Measurements from ENCODE around the gene MPZL3. TPM values are rescaled to one million over a fixed set of nuclear protein-coding genes. Genes with fewer than 3 reads are reported as not detected.

The MPZL3 gene
- total RNA-seq, 1 donor from 2014 or later = 1.7 TPM

DNA sequence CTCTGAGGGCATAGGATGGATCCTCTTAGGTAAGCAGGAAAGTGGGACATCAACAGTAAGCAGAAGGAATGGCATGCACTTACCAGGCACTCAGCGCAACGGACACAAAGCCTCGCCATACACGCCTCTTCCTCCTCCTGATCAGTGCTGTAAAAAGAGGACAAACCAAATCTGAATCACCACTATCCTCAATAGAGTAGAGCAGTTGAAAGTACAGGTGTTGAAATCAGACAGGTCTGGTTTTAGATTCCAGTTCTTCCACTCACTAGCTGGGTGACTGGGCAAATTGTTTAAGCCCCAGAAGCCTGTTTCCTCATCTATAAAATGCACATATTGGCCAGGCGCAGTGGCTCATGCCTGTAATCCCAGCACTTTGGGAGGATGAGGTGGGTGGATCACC, 18.8 kb downstream of the MPZL3 start:
- DNase-seq (ENCODE audit: low spot score) = no peak

DNA sequence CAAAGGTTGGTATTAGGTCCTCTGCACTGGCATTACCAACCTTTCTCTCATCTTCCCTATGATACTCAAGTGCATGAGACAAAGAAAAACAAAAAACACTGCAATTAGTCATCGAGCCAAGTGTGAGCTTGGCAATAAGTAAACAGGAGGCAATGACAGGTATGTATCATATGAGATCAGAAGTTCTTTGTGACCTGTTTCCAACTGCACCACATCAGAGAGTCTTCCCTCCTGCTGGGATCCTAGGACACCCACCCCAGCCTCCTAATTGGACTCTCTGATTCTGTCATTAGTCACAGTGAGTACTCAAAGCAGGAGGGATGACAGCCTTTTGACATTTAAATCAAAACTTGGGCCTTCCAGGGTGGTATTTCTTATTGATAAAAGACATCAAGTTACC, 19.5 kb downstream of the MPZL3 start:
- DNase-seq (ENCODE audit: low spot score) = no peak

DNA sequence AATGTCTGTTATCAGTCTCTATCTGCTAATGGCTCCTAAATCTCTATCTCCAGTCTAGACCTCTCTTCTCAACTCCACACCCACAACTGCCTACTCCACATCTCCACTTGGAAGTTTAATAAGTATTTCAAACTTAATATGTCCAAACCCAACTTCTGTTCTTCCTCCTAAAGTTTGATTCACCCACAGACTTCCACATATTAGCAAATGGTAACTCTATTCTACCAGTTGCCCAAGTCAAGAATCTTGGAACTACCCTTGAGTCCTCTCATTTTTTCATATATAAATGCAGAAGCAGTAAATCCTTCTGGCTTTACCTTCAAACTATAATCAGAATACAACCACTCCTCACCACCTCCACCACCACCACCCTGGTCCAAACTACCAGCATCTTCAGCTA, 20.7 kb downstream of the MPZL3 start:
- DNase-seq (ENCODE audit: low spot score) = no peak

DNA sequence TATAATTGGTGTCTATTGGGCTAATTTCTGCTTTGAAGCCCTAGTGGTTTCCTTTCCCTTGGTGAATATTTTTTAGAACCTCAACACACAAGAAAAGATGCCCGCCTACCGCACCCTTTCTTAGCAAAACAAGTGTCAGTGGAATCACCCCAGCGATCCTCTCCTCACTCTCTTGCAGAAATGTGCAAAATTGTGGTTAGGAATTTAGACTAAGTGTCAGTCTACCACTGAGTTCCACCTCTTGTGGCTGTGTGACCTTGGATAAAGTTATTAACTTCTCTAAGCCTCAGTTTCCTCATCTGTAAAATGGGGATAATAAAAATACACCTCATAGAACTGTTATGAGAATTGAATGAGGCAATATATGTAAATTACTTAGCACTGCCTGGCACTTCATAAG, 22.1 kb downstream of the MPZL3 start:
- DNase-seq (ENCODE audit: low spot score) = no peak

DNA sequence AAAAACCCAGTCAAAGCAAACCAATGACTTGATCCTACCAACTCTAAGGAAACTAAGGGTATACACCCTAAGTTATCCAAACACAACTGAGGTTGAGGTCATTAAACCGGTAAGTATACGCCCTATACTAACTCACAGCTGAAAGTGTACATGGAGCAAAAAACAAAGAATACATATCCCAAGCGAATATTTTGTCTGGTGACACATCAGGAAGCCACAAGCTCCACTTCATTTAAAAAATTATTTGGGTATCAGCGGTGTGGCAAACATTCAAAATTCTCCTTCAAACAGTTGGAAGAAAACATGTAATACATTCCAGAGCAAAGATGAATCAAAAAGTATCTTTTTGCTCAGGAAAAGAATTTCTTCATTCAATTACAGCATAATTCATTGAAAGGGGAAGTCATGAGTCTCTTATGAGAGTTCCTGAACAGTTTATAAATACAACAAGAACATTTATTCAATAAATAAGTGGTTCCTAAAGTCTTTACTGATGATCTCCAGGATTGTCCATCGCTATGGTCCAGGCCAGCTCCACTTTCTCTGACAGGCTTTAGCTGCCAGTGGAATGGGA, 22.8 kb downstream of the MPZL3 start:
- DNase-seq (ENCODE audit: low spot score) = no peak

DNA sequence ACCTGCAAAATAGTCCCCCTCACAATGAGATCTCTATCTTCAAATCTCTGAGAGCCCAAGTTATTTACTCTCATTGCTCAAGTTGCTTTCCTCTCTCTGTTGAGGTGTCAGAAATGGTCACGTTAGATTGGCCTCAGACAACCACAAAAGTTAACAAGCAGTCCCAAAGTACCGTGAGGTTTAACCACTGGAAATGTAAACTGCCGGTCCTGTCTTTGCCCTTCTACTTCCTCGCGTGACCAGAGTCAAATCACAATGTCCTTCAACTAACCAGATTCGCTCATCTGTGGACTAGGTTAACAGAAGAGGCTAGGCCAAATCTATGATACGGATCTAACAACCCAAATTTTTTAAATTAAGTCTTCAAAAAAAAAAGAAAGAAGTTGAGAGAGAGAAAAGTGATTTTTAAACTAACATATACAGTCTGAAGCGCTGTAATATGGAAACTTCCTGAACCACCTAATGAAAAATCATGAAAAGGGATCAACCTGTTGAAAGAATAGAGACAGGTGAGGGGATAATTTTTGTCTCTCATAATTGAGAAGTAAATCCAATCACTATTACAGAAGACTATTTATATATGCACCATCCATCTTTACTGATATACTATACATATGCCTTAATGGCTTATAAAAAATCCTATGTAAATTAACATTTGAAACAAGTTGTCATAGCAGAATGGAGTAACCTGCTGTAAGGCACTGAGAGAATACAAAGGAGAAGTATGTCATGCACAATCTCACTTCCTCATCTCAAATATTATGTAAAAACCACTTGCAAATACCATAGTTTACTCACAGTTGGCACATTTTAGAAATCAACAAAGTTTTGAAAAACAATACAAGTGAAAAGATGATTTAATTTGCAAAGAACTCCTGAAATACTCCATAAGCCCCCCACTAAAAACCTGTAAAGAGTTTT, 24.0 kb downstream of the MPZL3 start:
- no peak for DNase-seq (ENCODE audit: low spot score)

DNA sequence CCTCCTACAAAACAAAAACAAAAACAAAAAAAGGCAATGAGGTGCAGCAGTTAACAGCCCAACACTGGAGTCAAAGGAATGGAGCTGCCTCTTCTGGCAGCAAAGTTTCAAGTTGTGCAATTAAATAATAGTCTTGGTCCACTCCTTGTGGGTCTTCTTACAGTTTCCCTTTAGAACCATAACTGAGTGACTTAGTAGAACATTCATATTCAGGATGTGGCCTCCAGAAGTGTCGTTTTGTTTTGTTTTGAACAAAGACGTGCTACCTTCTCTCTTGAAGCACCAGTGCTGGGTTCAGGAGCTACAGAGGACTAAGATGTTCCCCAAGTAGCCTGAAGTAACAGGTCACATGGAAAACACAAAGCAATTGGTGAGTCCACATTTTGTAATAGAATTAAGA, 25.4 kb downstream of the MPZL3 start:
- DNase-seq (ENCODE audit: low spot score) = no peak

DNA sequence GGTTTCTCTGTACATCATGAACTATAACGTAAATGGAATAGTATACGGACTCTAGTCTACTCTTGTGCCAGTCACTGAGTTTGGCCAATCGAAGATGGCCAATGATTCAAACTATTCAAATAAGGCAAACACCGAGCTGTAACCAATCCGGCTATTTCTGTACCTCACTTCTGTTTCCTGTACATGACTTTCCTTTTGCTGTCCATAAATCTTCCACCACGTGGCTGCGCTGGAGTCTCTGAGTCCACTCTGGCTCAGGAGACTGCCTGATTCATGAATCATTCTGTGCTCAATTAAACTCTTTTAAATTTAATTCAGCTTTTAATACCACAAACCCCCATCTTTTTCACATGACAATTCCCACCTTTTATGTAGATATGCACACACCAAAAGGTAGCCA, 25.9 kb downstream of the MPZL3 start:
- no peak for DNase-seq (ENCODE audit: low spot score)

DNA sequence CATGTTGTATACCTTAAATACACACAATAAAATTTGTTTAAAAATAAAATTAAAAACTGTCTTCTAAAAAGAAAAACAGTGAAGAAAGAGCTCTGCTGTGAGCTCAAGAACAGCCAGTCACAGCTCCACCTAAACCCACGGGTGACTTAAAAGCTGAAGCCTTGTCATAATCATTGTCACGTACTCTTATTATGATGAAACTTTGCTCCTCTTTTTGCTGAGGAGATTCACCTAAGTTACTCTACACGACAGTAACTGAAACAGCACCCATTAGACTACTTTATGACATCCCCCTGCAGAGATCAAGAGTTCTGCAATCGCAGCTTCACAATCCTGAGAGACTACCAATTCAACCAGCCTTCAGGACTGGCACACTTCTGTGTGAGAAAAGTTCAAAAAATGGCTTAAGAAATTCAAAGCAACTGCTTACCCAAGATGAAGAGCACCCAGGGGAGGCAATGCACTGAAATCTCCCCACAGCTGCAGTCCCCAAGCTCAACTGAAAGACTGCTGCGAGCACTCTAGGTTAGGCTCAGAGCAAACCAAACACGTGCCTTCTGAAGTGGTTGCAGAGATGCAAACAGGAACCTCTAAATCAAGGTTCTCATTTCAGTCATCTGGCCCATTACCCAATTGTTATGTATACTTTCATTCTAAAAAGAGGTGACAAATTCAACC, 27.5 kb downstream of the MPZL3 start, which contains the start of gene JAML:
Gene JAML (minus strand): TSS at position 501 of the 678 bp plus-strand sequence. CDS start 10,145 bp downstream, outside the sequence.
- no peak for DNase-seq (ENCODE audit: low spot score)

DNA sequence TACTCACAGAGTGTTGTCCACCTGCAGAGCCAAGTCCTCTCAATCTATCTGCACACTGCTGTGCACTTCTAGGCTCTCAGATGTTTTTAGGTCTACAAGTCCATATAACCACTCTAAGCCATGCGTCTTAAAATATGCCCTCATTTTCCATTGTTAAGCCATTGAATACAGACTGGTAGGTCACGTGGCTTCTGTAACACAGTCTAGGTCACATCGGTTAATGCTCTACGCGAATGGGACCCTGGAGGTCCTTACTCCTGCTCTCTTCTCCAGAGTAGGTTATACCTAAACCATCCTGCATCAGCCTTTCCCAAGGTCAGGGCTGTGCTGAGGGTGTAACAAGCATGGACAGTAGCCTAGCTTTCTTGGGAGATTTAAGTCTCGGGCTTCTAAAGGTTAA, 28.2 kb downstream of the MPZL3 start:
- no peak for DNase-seq (ENCODE audit: low spot score)

DNA sequence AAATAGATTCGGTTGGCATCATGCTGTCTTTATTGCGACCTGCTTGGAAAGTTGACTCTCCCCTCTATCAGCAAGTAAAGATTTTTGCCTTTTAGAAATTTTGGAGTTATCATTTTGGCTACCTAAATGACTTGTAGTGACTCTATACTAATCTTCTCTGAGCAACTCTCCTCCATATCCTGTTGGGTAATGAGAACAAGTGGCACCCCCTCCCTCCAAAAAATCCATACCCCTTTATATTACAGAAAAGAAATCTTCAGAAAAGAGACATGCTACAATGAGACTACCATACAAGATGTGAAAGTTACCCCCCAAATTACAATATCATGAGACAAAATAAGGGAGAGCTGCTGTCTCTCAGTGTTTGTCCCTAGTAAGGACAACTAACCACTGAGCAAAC, 28.6 kb downstream of the MPZL3 start:
- DNase-seq (ENCODE audit: low spot score) = no peak

DNA sequence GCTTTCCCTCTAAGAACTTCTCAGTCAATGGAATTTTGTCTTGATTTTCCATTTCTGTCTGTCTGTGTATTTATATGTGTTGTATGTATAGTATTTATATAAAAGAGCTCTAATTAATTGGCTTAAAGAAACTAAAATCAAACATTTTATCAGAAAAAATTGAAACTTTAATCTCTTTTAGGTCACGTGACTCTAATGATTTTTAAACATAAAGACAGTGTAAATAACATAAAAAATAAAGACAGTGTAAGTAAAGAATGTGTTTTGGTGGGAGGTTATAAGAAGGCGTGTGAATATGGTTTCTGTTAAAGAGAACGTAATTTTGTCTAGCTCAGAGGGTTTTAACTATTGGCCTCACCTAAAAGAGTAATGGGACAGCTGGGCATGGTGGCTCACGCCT, 29.7 kb downstream of the MPZL3 start:
- DNase-seq (ENCODE audit: low spot score) = no peak

DNA sequence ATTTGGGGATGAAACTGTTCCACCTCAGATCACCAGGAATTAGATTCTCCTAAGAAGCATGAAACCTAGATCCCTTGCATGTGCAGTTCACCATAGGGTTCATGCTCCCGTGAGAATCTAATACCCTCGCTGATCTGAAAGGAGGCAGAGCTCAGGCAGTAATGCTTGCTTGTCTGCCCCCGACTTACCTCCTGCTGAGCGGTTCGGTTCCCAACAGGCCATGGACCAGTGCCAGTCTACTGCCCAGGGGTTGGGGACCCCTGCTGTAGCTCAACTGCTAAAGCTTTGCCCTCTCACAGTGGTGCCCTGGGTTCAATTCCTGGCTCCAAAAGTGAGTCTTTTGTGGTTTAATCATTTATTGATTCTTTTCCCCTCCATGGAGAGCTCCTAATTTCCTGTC, 30.7 kb downstream of the MPZL3 start:
- no peak for DNase-seq (ENCODE audit: low spot score)

DNA sequence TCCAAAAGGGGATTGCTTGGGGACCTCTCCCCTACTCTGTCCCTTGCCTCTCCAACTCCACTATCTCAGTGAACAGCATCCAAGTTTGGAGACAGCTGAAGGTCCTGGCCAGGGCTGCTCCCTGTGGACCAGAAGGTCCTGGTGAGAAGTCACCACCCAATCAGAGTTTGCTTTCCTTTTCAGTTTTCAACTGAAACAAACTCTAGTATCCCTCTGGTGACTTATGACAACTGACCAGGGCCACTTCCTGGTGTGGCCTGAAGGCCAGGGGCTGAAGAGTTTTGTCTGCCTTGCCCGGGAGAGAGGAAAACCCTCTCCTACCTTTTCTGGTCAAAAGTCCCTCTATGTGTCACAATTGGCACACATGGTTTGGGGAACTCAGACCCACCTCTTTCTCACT, 32.4 kb downstream of the MPZL3 start:
- DNase-seq (ENCODE audit: low spot score) = no peak

DNA sequence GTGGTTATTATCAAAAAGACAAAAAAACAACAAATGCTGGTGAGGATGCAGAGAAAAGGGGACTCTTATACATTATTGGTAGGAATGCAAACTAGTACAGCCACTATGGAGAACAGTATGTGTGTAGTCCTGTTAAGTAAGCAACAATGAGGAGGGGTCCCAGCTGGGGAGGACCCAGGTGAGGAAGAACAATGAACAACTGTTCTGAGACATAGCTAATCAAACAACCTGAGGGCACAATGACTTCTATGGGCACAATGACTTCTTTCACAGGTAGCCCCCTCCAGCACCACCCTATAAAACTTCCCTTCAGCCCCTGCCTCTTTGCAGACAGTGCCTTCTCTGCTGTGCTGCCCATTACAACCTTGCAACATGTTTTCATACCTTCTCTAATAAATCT, 32.9 kb downstream of the MPZL3 start:
- DNase-seq (ENCODE audit: low spot score) = no peak

DNA sequence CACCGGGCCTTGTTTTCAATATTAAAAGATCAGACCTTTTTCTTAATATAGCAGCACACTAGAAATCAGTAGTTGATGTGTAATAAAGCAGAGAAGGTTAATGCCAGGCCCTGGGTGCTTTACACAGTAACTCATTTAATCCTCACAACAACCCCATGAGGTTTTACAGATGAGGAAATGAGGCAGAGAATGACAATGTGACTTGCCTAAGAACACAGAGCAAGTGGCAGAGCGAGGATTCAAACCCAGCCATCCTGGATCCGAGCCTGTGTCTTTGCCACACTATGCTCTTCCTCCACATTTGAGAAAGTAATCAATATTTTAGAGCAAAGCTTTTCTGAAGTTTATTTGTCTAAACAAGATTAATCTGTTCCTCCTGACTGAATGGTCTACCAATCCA, 34.6 kb downstream of the MPZL3 start:
- no peak for DNase-seq (ENCODE audit: low spot score)

DNA sequence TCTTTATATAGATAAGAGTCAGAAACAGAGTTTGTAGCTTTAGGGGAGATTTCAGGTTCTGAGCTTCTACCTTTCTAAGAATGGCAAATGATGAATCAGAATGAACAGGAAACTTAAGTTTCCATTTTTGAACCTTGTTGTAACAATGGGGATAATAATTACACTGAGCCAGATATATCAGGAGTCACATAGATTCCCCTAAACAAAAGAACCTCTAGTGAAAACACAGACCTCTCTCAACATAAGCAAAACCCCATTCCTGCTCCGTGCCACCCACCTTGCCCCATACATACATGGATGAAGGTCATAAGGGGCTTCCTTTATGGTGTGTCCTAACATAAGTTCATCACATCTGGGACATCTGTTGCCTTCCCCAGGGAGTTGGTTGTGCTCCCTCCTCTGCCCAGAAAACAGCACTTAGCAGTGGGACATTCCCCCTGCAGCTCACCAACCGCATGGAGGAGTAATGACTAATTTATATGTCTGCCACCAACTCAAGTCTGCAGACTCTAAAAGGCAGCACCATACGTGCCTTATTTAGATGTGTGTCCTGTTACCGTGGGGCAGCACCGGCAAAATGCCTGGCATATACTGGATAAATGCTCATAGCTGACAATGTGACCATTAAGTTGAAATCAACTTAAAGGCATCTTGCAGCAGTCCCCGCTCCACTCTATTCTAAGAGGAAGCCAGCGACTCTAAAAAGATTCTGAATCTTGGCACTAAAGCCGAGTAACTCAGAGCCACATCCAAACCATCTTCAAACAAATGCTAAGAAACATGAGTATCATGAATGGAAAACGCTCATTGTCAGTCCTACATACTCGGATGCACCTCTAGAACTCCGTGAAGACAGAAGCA, 35.3 kb downstream of the MPZL3 start:
- no peak for DNase-seq (ENCODE audit: low spot score)

DNA sequence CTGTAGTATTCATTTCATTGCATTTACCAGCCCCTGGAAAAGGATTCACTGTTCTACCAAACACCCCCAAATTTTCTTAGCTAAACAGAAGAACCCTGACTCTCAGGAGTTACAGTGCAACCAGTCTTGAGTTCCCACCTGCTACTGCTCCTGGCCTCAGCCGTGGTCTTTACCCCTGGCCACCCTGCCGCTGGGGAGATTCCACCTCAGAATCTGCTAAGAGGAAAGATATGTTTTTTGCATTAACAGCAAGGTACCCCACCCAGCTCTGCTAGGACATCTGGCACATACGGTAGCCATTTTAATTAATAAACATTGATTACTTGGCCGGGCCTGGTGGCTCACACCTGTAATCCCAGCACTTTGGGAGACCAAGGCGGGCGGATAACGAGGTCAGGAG, 36.4 kb downstream of the MPZL3 start:
- DNase-seq (ENCODE audit: low spot score) = no peak

DNA sequence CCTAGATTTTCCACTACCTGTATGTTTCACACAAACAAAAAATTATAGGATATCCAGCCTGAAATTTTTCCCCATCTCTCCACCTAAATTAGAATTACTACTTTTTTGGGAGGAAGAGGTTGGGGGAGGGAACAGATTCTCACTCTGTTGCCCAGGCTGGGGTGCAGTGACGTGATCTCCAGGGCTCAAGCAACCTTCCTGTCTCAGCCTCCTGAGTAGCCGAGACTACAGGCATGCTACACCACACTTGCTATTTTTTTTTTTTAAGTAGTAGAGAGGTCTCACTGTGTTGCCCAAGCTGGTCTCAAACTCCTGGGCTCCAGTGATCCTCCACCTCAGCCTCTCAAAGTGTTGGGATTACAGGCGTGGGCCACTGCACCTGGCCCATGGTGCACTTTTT, 36.9 kb downstream of the MPZL3 start:
- DNase-seq (ENCODE audit: low spot score) = no peak

DNA sequence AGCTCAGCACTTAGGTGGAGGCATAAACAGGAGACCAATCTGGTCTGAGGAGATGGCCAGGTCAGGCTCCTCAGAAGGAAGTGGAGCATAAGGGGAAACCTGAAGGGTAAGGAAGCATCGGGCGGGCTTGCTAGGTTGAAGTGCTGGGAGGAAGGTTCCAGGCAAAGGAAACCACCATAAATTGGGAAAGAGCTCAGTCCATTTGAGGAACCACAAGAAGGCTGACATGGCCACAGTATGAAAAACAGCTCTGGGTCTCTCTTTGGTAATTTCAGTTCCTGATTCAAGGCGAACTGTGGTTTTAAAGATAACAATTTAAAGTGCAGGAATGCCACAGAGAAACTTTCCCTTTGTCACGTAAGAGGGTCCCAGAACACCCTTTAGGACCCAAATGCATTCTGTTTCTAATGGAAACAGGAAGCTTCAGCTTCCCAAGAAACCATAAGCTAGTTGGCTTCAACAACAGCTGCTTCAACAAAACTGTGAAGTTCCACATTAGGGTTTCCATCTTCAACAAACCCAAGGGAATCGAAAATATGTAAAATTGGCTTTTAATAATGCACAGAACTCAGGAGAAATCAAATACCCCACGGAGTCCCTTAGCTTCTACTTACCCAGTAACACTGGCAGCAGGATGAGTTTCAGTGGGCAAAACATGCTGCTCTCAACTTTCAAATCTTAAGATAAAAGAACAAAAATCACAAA, 37.8 kb downstream of the MPZL3 start:
- DNase-seq (ENCODE audit: low spot score) = no peak

DNA sequence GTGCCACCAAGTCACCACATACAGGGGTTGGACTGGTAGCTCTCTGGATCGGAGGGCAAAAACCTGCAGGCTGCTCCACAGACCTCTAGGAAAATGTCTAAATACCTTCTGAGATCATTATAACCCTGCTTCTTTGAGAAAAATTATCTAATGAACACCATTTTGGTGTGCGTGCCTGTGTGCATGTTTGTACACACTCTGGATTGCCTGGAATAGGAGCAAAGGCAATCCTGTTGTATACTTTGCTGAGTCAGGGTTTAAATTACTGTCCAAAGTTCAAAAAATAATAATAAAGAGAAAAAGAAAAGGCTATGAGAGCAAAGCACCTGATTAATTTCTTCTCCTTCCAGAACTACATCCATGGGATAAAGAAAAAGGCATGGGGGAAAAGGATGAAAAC, 38.4 kb downstream of the MPZL3 start:
- DNase-seq (ENCODE audit: low spot score) = no peak
